NT2/D1 (cell line): ENCODE results near the gene TATDN2.

ENCODE experiments used
- SUZ12 ChIP-seq: IDR thresholded peaks from 2 replicates; pipeline ENCODE4 v1.6.1; 2011; ENCODE audit not compliant: insufficient read length, insufficient read depth; ENCODE audit errors: extremely low read depth
- YY1 ChIP-seq: IDR thresholded peaks from 2 replicates; pipeline ENCODE4 v1.6.1; 2011; ENCODE audit not compliant: insufficient read length, insufficient read depth
- ZNF274 ChIP-seq: IDR thresholded peaks from 2 replicates; pipeline ENCODE4 v1.6.1; 2011; ENCODE audit warnings: mild to moderate bottlenecking, low read depth, low read length

DNA sequence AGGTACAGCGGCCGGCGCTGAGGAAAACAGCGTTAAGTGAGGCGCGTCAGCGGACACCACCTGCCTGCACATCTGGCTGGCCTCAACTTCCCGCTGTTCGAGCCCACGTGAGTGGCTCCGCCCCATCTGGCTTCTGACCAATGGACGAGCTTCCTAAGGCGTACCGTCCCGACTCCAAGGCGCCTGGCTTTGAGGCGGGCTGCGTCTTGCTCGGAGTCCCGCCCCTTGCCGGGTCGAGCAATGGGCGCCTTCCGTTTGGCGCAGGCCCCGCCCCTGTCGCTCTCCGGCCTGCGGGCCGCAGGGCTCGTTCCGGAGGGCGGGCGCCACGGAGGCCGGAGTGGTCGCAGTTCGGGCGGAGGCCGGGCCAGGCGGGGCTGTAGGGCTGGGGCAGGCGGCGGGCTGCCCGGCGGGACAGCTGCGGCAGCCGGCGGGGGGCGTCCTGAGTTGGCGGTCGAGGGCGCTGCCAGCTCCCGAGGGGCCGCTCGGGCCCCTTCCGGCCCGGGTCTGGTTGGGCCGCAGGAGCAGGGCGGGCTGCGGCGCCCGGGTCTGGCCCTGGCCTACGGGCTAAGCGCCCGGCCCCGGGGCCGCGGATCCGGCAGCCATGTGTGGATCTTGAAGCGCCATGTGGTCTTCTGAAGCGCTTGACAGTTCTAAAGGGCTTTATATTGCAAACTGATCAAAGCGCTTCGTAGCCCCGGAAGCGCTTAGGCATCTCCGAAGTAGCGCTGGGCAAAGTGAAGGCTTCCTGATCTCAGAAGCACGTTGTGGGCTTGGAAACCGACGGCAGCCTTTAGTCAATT is at the start of gene TATDN2:
- no peak for TF ChIP-seq YY1
- TF ChIP-seq ZNF274: no peak
- no peak for TF ChIP-seq SUZ12
